ENCODE results near the gene GRIK4.

- TF ChIP-seq EZH2 (IDR thresholded peaks at IDR 0.05; ENCODE audit: borderline replicate concordance, insufficient read depth, low read depth, low read length, poor library complexity, severe bottlenecking): no peak
- no peak for TF ChIP-seq CTCF (IDR thresholded peaks at IDR 0.05)
These were observed 228.2 kb downstream of the GRIK4 start for GRCh38 chr11:120739780-120740179.
